HG02852 (cell line): ENCODE data around the gene FLRT2.

Experiments
- ATAC-seq: cut with Tn5 transposase; IDR thresholded peaks from one replicate; pipeline ENCODE4 v1.9.1; 2021; ENCODE audit warnings: mild to moderate bottlenecking, moderate library complexity; ENCODE audit not compliant: unreplicated experiment

FLRT2 gene

DNA sequence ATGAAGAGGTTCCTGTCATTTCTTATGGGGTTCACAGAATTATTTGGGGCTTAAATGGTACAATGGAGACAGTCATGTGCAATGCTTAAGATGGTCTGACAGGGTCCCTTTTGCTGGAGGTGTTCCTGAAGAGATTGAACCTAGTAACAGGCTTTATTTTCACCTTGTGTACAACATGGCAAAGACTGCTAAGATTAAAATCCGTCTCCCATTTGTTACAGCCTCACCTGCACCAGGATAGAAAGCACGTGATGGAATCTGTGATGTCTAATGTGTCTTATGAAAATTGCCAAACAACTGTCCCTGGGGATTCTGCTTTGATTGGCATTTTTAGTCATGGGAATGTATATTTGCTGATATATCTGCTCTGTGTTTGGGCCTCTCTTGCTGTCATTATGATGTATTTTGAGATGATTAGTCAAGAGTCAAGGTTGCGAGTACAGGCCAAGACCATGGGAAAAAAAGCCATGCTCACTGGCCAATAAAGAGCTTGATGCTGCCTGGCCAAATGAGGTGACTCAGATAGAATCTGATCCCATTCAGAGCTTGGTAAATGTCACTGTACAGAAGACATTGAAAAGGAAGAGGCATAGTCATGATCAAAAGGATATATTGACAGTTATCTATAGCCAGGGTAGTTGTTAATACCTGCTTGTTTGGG lies 96.1 kb downstream of the FLRT2 start:
- no peak for ATAC-seq

DNA sequence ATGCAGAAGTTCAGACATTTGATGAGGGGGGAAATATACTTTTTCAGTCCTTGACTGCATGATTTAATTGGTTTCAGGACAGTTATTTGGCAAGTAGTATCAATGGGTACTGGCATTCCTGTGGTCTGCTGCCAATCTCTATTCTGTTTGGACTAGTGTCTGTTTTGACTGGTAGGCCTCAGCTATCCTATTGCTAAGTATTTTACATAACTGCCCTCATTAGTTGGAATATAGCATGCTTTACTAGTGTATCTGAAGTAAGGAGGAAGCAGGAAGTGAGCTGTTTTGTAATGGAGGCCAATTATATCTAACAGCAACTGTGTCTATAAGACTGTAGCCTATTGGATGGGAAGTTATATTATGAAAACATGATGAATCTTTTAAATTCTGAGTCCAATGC lies 104.3 kb downstream of the FLRT2 start:
- no peak for ATAC-seq

DNA sequence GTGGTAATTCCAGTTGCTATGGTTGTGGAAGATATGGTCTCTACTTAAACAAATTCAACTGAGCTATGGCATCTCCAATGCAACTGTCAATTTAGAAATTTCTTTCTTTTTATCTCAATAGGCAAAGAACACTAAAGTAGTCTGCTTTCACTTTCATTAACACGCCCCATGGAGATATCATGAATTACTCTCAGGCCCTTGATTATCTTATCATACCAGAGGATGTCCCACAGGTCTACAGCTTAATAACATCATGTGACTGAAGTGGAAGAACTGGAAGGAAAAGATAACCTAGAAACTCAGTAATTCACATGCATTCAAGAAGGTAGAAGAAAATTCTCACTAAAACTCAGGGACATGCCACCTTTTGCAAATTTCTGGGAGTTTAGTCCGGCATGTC lies 114.3 kb downstream of the FLRT2 start:
- ATAC-seq, result no peak

DNA sequence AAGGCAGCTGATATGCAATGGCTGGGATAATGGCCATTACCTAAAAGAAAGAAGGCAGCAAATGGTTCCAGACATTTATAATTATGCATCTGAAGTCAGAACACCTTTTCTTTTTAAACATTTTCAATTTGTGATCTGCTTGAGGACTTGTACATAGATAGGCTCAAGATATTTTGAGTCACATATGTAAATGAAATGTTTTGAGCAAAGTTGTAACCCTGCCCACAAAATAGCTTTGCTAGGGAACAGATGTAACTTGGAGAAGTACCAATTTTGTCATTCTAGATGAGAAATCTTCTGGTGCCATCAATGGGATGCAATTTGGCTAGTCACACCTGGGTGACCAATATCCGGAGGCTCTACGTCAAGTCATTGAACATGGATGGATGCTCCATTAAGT lies 123.1 kb downstream of the FLRT2 start:
- no peak for ATAC-seq

DNA sequence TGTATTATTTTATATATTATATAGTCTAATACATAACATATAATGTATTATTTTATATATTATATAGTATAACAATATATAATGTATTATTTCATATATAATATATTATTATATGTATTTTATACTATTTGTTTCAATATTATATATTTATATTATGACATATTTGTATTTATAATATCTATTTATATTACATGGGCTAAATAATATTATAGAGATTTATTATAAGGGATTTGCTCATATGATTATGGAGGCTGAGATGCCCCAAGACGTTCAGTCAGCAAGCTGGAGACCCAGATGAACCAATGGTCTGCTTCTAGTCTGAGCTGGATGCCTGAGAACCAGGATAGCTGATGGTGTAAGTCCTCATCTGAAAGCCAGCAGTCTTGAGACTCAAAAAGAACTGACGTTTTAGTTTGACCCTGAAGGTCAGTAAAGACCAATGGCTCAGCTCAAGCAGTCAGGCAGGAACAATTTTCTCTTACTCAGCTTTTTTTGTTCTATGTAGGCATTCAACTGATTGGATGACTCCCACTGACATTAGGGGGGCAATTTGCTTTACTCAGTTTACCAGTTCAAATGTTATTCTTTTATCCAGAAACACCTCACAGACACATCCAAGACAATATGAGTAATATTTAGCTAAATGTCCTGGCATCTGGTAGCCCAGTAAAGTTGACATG lies 130.4 kb downstream of the FLRT2 start:
- ATAC-seq, result no peak

DNA sequence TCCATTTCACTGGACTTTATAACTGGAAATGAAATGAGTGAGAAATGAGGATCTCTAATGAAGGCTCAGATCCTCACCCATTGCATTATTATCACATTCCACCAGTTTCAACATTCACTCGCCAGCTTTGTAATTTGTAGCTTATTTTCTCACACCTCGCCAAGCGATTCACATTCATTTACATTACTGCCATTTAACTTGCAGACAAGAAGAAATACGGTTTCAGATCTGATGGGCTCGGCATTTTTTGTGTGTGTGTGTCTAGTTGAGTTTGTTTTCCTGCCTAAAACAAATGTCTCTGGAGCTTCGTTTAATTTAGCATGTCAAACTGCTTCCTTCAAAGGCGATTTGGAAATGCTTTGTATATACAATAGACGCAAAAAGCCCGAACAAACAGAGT lies 132.2 kb downstream of the FLRT2 start:
- ATAC-seq, result no peak

DNA sequence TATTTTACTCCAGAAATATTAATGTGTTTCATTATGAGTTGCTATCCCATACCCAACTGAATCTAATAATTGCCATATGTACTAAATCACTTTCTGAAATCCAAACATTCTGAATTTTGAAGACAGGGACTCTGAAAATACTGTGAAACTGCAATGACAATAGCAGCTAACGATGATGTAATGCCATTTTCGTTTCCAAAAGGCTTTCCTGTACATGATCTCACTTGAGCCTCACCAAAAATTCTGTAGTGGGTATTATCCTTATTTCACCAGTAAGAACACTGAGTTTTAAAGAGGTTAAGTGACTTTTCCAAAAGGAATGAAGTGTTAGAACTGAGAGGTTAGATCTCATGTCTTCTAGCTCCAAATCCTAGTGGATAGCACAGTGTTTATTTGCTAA lies 133.3 kb downstream of the FLRT2 start:
- ATAC-seq, result no peak

DNA sequence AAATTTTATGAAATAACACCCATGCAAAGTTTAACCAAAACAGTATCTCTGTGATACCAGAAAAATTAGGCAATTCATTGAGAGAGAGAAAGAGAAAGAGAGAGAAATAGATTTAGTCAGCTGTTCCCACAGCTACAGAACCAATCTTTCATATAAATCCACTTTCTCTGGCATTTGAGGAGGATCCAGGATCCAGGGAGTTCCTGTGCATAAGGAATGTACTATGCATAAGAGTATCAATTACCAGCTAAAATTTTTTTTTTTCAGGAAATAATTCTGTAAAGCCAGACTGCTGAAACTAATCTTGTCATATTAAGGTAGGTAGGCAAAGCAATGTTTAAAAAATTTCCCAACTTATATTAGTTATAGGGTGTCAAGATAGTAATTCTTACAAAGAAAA lies 133.7 kb downstream of the FLRT2 start:
- no peak for ATAC-seq

DNA sequence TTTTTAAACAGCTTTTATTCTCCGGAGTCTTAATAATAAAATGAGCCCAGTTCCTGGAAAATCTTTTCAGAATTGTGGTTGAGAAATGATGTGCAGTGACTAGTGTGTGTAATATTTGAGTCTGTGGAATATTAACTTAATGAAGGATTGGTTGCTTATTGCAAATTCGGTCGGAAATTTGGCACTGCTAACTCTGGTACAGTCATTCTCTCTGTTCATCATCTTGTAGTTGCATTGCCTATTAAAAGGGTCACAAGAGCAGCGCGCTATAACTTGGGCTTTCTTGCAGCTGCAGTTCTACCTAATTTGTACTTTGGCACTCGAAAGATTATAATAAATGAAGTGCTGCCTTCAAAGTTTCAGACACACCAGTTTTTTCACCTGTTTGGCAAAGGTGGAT lies 146.0 kb downstream of the FLRT2 start:
- ATAC-seq, result no peak

DNA sequence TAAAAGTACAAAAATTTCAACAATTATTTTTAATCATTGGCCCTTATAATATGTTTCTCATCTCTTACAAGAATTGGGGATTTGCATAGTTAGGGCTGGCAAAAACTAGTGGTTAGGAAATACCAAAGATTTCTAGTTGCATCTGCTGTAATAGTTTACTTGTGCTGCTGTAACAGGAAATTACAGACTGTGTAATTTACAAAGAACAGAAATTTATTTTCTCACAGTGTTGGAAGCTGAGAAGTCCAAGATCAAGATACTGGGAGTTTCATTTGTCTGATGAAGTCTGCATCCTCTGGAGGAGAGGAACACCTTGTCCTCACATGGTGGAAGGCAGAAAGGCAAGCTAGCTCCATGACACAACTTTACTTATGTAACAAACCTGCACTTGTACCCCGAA lies 157.0 kb downstream of the FLRT2 start:
- ATAC-seq, result no peak

DNA sequence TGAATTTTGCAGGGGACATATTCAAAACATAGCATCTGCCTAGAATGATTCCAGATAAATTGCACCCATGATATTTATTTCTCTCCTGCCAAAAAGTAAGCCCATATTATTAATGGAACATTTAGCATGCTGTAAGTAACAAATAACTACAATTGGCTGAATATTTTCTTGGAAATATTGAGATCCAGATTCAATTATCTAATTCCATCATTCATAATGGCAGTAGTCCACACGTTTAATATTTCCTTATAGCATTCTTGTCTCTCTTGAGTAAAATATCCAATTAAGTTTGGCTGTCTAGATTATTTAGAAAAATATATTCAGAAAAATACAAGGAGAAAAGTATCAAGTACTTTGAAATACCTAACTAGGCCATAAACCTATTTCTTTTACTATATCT lies 157.5 kb downstream of the FLRT2 start:
- ATAC-seq, result no peak

DNA sequence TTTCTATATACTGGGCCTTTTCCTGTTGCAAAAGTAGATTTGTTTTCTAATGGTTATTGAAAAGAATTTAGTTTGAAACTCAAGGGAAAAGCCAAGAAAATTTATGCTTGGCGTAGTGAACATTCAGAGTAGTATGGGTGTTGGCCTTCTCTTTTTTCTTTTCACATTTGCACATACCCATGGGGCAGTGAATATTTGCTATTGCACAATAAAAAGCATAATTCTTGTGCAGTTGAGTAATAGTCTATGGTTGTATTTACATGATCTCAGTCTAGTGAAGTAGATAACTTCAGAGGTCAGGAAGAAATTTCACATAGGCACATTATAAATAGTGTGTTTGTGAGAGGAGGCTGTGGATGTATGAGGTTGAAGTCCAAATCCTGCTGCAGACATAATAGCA lies 158.1 kb downstream of the FLRT2 start:
- ATAC-seq, result no peak

DNA sequence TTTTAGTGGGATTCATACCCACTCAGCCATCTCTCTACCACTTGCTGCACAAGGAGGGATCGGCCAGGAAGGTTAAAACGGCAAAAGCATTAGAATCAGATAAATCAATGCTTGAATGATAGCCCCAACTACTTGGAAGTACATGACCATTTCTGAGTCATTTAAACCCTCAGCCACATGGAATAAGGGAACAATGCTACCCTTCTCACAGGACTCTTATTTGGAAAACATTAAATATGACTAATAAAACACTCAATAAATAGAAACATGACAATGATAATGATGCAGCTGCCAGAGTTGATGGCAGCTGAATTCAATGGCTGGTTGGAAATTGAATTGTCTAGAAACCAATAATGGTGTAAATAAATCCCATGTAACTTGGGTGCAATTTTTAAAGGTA lies 165.4 kb downstream of the FLRT2 start:
- no peak for ATAC-seq

DNA sequence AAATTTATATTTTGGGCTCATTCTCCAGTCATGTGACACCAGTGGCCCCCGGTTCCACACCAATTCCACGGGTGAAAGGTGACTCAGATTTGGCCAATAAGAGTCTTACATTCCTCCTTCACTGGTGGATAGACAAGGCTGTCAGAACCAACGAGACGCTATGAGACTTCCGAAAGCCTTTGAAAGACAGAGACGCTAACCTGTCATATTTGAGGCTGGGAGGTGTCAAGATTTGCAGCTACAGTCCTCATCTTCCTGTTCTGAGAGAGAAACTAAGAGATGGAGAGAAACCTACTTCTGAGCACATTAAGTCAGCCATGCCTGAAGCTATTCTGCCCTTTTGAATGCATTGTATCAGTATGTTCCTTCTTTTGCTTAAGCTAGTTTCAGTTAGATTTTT lies 171.2 kb downstream of the FLRT2 start:
- ATAC-seq, result no peak

DNA sequence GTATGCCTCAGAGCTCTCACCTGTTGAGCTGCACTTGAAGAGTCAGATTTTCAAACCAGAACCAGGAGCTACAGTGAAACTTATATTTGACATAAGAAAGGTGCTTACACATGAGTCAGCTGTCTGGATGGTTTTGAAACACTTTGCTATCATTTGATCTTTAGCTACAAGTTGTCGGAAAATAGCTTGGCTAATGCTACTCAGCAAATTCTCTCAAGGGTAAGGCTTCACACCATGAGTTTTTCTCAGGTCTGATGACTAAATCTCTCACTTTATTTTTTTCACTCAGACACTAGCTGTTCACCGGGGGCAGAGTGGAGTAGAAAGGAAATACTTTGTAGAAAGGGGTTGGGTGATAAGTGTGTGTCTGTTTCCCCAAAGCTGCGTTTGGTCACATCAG lies 171.8 kb downstream of the FLRT2 start:
- no peak for ATAC-seq

DNA sequence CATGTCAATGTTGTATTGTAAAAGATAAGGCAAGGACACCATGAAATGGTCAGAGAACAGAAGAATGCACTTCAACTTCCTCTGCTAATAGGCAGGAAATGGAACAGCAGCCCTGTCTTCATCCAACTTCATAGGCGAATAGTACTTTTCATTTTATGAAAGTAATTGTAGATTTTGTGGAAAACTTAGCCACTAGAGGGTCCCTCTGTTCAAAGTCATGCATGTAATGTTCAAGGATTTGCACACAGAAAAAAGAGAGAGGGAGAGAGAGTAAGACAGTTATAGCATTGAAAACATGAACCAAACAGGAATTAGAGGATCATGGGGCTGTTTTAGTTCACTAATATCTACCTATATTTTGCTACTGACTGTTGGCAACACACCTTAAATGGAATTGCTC lies 172.2 kb downstream of the FLRT2 start:
- no peak for ATAC-seq

DNA sequence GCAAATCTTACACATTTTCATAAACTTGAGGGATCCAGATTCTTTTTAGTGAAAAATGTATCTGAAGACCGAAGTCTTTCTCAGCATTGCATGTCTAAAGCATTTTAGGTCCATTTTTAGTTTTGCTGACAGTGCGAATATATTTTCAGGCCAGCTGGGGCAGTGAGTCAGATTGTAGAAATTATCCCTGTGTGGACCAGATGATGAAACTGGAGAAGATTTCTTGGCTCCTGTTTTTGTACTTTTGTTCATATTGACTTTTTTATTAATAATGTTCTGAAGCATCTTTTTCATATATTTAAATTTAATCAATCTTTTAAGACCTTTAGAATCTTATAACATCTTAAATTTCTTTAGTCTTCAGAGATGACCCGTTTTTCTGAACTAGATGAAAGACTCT lies 173.1 kb downstream of the FLRT2 start:
- ATAC-seq, result no peak
